GM19193 (cell line): Measurements from ENCODE around the gene ABLIM2.
A peak's percentile ranks its signal among the peaks of the same experiment; 100 is the strongest.

Experiments used
- POLR2A ChIP-seq: IDR thresholded peaks from 4 replicates; pipeline ENCODE4 v1.6.1; 2011; ENCODE audit not compliant: insufficient read depth, insufficient read length; ENCODE audit errors: extremely low read depth

Gene ABLIM2

GRCh38 chr4:8158710-8159536, at the start of gene ABLIM2:
Gene ABLIM2, minus strand, starts transcription at chr4:8158813. Its CDS starts 124 bp downstream, at chr4:8158689.
- TF ChIP-seq POLR2A, result peak; percentile 70

- no peak for TF ChIP-seq POLR2A
Measured at GRCh38 chr4:8207314-8207713, 48.7 kb upstream of the ABLIM2 start.

GRCh38 chr4:8205749-8206611, 47.4 kb upstream of the ABLIM2 start:
- TF ChIP-seq POLR2A, result no peak

GRCh38 chr4:8205241-8205707, 46.7 kb upstream of the ABLIM2 start:
- no peak for TF ChIP-seq POLR2A

GRCh38 chr4:8204576-8205227, 46.1 kb upstream of the ABLIM2 start:
- no peak for TF ChIP-seq POLR2A

GRCh38 chr4:8203817-8204216, 45.2 kb upstream of the ABLIM2 start:
- TF ChIP-seq POLR2A, result no peak

GRCh38 chr4:8203052-8203401, 44.4 kb upstream of the ABLIM2 start:
- no peak for TF ChIP-seq POLR2A

- TF ChIP-seq POLR2A, result no peak
Measured at GRCh38 chr4:8202108-8203051, 43.8 kb upstream of the ABLIM2 start.

GRCh38 chr4:8201321-8201781, 42.7 kb upstream of the ABLIM2 start:
- no peak for TF ChIP-seq POLR2A

- no peak for TF ChIP-seq POLR2A
Measured at GRCh38 chr4:8200302-8200975, 41.8 kb upstream of the ABLIM2 start.

GRCh38 chr4:8199594-8200301, 41.1 kb upstream of the ABLIM2 start:
- TF ChIP-seq POLR2A, result peak; percentile 41

GRCh38 chr4:8198906-8199593, 40.4 kb upstream of the ABLIM2 start, which contains the start of gene SH3TC1:
Gene SH3TC1, plus strand, starts transcription at chr4:8199290. Its CDS starts 5,905 bp downstream, at chr4:8205195.
- peak; percentile 65 for TF ChIP-seq POLR2A

GRCh38 chr4:8198206-8198905, 39.7 kb upstream of the ABLIM2 start:
- no peak for TF ChIP-seq POLR2A
